Ramos (cell line): ENCODE measurements around the gene DNM2.
"Not testable (repeated sequence)": the region's sequence is repeated elsewhere in the genome, so short reads cannot be mapped to it uniquely, and the experiment has no call there.

ENCODE experiments used
- in situ Hi-C: fragments of 300-500 bp; cut with MboI; formaldehyde crosslinking; loops from one replicate; pipeline ENCODE4 v1.14.3; 2022; ENCODE audit warnings: low sequenced_read_pairs; ENCODE audit not compliant: unreplicated experiment

Gene DNM2

DNA sequence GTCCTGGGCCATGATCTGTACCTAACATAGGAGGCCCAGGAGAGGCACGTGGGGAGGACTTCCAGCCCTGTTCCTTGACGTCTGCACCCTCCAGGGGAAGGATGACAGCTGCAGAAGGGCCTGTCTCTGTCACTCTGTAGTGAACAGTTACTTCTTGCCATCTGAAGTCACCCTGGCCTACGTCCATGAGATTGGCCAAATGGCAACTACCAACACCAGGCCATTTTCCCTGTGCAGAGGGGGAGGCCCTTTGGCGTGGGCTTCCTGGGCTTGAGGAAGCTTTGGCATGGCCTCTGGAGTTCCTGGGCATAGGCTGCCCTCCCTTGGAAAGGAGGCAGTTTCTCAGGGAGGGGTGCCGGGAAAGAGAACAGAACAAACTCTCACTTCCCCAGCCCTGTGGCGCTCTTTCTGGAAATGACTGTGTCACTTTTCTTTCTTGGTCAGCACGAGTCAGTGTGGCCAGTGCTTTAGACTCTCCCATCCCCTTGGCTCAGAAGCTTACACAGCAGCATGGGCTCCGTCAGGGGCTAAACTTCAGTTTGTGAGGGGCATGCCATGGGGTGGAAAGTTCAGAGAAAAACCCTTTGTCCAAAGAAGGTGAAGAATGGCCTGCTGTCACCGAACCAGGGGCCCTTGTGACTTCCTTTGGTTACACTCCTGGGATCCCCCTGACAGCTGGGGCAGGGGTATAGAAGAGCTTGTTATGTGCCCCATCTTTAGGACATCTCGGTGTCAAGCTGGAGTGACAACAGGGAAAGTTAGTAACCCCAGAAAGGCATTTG lies 158.8 kb downstream of the DNM2 start:
- in situ Hi-C loops, result no loop called here

DNA sequence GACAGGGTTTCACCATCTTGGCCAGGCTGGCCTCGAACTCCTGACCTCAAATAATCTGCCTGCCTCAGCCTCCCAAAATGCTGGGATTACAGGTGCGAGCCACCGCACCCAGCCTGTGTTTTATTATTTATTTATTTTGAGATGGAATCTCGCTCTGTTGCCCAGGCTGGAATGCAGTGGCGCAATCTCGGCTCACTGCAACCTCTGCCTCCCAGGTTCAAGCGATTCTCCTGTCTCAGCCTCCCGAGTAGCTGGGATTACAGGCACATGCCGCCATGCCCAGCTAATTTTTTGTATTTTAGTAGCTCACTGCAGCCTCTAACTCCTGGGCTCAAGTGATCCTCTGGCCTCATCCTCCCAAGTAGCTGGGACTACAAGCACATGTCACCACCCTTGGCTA lies 159.7 kb downstream of the DNM2 start:
- in situ Hi-C loops, result not testable (repeated sequence)

DNA sequence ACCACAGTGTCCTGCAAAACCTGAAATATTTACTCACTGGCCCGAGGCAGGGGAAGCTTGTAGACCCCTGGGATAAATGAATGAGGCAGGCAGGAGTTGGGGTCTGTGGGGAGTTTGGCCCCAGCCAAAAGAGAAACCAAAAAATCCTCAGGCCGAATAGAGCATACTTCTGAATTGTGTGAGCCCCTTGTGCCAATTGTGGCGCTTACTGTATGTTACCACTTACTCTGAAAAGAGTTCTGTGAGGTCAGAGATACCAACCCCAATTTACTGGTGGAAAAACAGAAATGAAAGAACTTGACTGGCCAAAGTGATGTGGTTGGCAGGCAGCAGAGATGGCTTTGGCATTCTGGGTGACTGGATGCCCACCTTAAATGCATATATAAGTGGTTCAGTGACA lies 160.4 kb downstream of the DNM2 start:
- in situ Hi-C loops, result no loop called here
